Smooth muscle cell (in vitro differentiated cells): ENCODE data around the gene EPB41. TPM values are rescaled to one million over a fixed set of nuclear protein-coding genes. Genes with fewer than 3 reads are reported as not detected.

Experiments
- DNase-seq: peaks from one replicate; lab custom pipeline; 2025; ENCODE audit not compliant: unreplicated experiment; lab: John Stamatoyannopoulos, UW
- H2AFZ ChIP-seq: fragments of 200-600 bp; sonication (generic); 2 replicates; pipeline ENCODE4 v1.6.0; 2016; ENCODE audit warnings: antibody characterized with exemption, low read depth, mild to moderate bottlenecking
- H3F3A ChIP-seq: fragments of 200-600 bp; sonication (generic); 2 replicates; pipeline ENCODE4 v1.6.0; 2017; ENCODE audit warnings: antibody characterized with exemption, low read depth
- H3K27ac ChIP-seq: fragments of 200-600 bp; sonication (generic); 2 replicates; pipeline ENCODE4 v1.5.1; 2016; ENCODE audit warnings: low read depth, mild to moderate bottlenecking
- H3K27me3 ChIP-seq: fragments of 200-600 bp; sonication (generic); 2 replicates; pipeline ENCODE4 v1.6.1; 2016; ENCODE audit warnings: low read depth, mild to moderate bottlenecking
- H3K36me3 ChIP-seq: fragments of 200-600 bp; sonication (generic); 2 replicates; pipeline ENCODE4 v1.5.1; 2016; ENCODE audit warnings: low read depth
- H3K4me1 ChIP-seq: fragments of 200-600 bp; sonication (generic); 2 replicates; pipeline ENCODE4 v1.5.1; 2016; ENCODE audit warnings: low read depth
- H3K4me2 ChIP-seq: fragments of 200-600 bp; sonication (generic); 2 replicates; pipeline ENCODE4 v1.6.0; 2016; ENCODE audit warnings: mild to moderate bottlenecking
- H3K4me3 ChIP-seq: fragments of 200-600 bp; sonication (generic); 2 replicates; pipeline ENCODE4 v1.5.1; 2016; ENCODE audit warnings: mild to moderate bottlenecking
- H3K79me2 ChIP-seq: fragments of 200-600 bp; sonication (generic); 2 replicates; pipeline ENCODE4 v1.6.0; 2016; ENCODE audit warnings: low read depth, mild to moderate bottlenecking
- H3K9ac ChIP-seq: fragments of 200-600 bp; sonication (generic); 2 replicates; pipeline ENCODE4 v1.6.0; 2016; ENCODE audit warnings: low read depth
- H3K9me3 ChIP-seq: fragments of 200-600 bp; sonication (generic); replicated peaks from 2 replicates; pipeline ENCODE4 v1.5.1; 2016; ENCODE audit warnings: low read depth
- H4K20me1 ChIP-seq: fragments of 200-600 bp; sonication (generic); 2 replicates; pipeline ENCODE4 v1.6.0; 2016; ENCODE audit warnings: low read depth
- WGBS: methylation state at CpG from one replicate; pipeline ENCODE4 v1.1.7; 2016; ENCODE audit warnings: low lambda C conversion rate; 5-methylcytosine and 5-hydroxymethylcytosine counted together
- polyA plus RNA-seq: library from polyadenylated mRNA; unstranded; fragments of >200 nt; fragmentation: Nextera tagmentation; extraction: Ambion mirVana; gene quantifications from 2 replicates; pipeline ENCODE4 v1.2.1, GENCODE V29; 2016
- total RNA-seq: library from RNA; depleted of rRNA; stranded (reverse); fragments of >200 nt; gene quantifications from 2 replicates; pipeline ENCODE4 v1.2.3, GENCODE V29; 2014
- TF ChIP-seq, protein P1 (sequence below): fragments of 200-600 bp; sonication (generic); IDR thresholded peaks from 2 replicates; pipeline ENCODE4 v1.5.1; 2017; ENCODE audit warnings: borderline replicate concordance, mild to moderate bottlenecking, antibody characterized with exemption; ENCODE audit not compliant: insufficient read depth, poor library complexity, severe bottlenecking

EPB41 gene
- total and polyA plus RNA-seq, 2 experiments from 2014 or later = 4.7 to 20.2 TPM

- Histone ChIP-seq H3K36me3 (peaks cover 8% of the 10 kb centered on the region), H2AFZ (no peak overlapping the region), H3K27me3 (no peaks in the 10 kb centered on the region), H3K9me3 (no peaks in the 10 kb centered on the region), H3F3A (peaks cover 39% of the 10 kb centered on the region), H3K27ac (peak overlapping the region; percentile 89), H3K9ac (no peak overlapping the region), H3K79me2 (peaks cover 62% of the 10 kb centered on the region), H3K4me1 (peaks cover 20% of the 10 kb centered on the region), H3K4me2 (peak overlapping the region; percentile 75), H4K20me1 (peaks cover 53% of the 10 kb centered on the region), H3K4me3 (no peak overlapping the region)
- 5% methylated on average over 3 of the region's 3 CpGs for WGBS
- TF ChIP-seq, protein P1, sequence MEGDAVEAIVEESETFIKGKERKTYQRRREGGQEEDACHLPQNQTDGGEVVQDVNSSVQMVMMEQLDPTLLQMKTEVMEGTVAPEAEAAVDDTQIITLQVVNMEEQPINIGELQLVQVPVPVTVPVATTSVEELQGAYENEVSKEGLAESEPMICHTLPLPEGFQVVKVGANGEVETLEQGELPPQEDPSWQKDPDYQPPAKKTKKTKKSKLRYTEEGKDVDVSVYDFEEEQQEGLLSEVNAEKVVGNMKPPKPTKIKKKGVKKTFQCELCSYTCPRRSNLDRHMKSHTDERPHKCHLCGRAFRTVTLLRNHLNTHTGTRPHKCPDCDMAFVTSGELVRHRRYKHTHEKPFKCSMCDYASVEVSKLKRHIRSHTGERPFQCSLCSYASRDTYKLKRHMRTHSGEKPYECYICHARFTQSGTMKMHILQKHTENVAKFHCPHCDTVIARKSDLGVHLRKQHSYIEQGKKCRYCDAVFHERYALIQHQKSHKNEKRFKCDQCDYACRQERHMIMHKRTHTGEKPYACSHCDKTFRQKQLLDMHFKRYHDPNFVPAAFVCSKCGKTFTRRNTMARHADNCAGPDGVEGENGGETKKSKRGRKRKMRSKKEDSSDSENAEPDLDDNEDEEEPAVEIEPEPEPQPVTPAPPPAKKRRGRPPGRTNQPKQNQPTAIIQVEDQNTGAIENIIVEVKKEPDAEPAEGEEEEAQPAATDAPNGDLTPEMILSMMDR = no peak
- DNase-seq = no peak
These were observed 242.9 kb downstream of the EPB41 start for GRCh38 chr1:29157269-29157601.

DNA sequence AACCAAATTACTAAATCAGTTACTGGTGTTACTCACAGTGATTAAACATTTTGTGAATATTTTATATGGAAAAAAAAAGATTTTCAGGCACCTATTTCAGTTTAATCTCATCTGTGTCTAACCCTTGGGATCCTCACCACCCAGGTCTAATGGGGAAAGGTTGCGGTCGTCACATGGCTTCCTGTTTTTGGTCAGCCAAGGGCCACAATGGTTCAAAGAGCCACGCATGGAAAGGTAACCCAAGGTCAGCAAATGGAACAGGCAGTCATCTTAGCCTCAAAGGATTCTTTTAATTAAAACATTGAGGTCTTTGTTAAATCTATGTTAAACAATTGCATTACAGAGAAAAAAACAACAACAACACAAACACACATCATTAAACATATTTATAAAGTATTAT lies 245.4 kb downstream of the EPB41 start:
- no peak overlapping the region for H2AFZ ChIP-seq
- no peaks in the 10 kb centered on the region for H3K9me3 ChIP-seq
- peaks cover 62% of the 10 kb centered on the region for H3K79me2 ChIP-seq
- 90% methylated on average over 3 of the region's 3 CpGs for WGBS
- peak overlapping the region; percentile 20 for H3K27ac ChIP-seq
- H3K27me3 ChIP-seq = no peaks in the 10 kb centered on the region
- no peak overlapping the region for H3K4me3 ChIP-seq
- no peak for DNase-seq
- TF ChIP-seq, protein P1 = no peak
- H3K36me3 ChIP-seq = peaks cover 2% of the 10 kb centered on the region
- H3K4me2 ChIP-seq = no peak overlapping the region
- H4K20me1 ChIP-seq = peaks cover 72% of the 10 kb centered on the region
- no peak overlapping the region for H3K9ac ChIP-seq
- H3F3A ChIP-seq = peaks cover 51% of the 10 kb centered on the region
- H3K4me1 ChIP-seq = peaks cover 41% of the 10 kb centered on the region

GRCh38 chr1:29162025-29162424 lies 247.7 kb downstream of the EPB41 start:
- peaks cover 58% of the 10 kb centered on the region for H3K4me1 ChIP-seq
- H3K4me3 ChIP-seq = no peak overlapping the region
- H3K79me2 ChIP-seq = peaks cover 73% of the 10 kb centered on the region
- H3K9me3 ChIP-seq = no peaks in the 10 kb centered on the region
- no peak for DNase-seq
- peaks cover 2% of the 10 kb centered on the region for H3K36me3 ChIP-seq
- no peak overlapping the region for H2AFZ ChIP-seq
- no peaks in the 10 kb centered on the region for H3K27me3 ChIP-seq
- peak overlapping the region; percentile 1 for H3K9ac ChIP-seq
- TF ChIP-seq, protein P1 = no peak
- H3K27ac ChIP-seq = peak overlapping the region; percentile 76
- peak overlapping the region; percentile 58 for H3K4me2 ChIP-seq
- H3F3A ChIP-seq = peaks cover 61% of the 10 kb centered on the region
- peaks cover 86% of the 10 kb centered on the region for H4K20me1 ChIP-seq
- 19% methylated on average over 4 of the region's 4 CpGs for WGBS

- Histone ChIP-seq H3K27ac (peak overlapping the region; percentile 76), H3K79me2 (peaks cover 79% of the 10 kb centered on the region), H3K9ac (peak overlapping the region; percentile 1), H4K20me1 (peaks cover 86% of the 10 kb centered on the region), H3K4me3 (no peak overlapping the region), H3K9me3 (no peaks in the 10 kb centered on the region), H2AFZ (no peak overlapping the region), H3F3A (peaks cover 60% of the 10 kb centered on the region), H3K36me3 (peaks cover 2% of the 10 kb centered on the region), H3K4me2 (peak overlapping the region; percentile 58), H3K27me3 (no peaks in the 10 kb centered on the region), H3K4me1 (peaks cover 54% of the 10 kb centered on the region)
- 36% methylated on average over 9 of the region's 9 CpGs for WGBS
- TF ChIP-seq, protein P1 = no peak
- DNase-seq = no peak
These were observed 248.2 kb downstream of the EPB41 start for GRCh38 chr1:29162476-29163138.
